ENCODE measurements around the gene TP53BP1.
A peak's percentile ranks its signal among the peaks of the same experiment; 100 is the strongest.

TP53BP1 gene

DNA sequence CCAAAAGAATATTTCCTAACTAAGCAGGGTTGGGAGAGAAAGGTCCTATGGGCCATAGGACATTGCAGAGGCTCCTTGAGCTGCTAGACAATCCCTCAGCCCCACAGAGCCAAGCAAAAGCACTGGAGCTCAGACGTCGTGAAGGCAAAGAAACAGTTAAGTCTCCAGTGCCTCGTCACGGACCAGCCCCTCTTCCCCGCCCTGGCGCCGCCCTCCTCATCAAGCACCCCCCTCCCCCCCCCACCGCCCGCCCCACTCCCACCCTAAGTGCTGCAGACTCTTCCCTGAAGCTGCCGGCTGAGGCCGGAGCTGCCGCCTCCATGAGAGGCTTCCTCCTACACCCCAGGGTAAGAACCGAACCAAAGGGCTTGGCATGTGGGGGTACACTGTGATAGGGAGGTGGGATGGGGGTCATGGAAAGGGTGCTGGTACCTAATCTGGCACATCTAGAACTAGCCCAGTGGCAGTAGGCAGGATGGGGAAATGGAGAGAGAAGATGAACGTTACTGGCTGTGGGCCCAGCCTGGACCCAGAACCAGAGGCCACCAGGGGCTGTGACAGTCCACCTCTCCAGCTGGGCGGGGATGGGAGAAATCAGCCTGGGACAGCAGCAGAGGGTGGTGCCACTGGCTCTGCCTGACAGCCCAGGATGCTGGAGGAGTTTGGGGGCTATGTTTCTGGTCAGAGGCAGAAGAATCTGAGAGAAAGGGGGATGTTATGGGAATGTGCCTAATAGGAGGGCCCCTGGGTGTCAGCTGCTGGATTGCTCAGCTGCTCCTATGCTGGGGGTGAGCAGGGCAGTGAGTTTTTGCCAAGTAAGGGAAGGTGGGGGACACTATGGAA, 24.6 kb upstream of the TP53BP1 start, which contains the start of gene MAP1A:
MAP1A (plus strand) TSS at position 255 of the 843 bp plus-strand sequence. CDS start 3,866 bp downstream, outside the sequence.
- DNase-seq, result peak; percentile 27

DNA sequence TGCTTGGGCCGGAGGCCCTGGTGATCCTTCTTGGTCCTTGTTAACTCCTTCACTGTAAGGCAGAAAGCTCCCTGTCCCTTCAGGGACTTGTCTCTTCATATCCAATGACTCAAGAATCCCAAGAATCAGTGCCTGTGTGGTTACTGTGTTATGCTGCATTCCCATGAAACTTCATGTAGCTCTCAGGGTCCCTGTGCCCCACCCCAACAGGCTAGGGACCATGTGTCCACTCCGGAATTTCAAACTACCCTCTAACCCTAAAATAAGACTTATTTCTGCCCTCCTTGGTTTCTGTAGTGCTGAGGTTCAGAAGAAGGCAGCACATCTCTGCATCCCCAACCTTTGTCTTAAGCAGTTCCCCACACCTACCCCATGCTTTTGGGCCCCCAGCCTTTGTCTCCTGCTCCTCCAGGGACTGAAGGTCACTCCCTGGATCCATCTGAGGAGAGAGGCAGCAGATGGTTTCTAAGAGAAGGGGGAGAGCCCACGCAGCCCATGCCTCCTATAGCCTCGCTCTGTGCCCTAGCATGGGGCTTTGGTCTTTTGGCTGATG, 23.9 kb upstream of the TP53BP1 start:
- no peak for DNase-seq

DNA sequence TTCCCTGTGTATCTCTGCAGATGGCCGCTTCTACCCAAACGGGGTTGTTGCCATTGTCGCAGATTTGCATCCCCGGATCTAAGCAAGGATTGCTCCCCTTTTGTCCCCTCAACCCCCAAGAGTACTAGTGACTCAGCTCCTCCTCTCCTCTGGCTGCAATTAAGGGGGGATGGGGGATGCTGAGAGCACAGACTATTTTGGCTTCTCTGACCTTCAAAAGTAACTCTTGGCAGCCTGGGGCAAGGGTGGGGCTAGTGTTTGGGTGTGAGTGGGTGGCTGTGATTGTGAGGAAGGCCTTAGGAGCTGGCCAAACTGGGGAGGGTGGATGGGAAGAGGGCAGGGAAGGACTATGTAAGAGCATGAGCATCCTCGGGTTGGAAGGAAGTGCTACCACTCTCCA, 23.2 kb upstream of the TP53BP1 start:
- DNase-seq, result no peak

DNA sequence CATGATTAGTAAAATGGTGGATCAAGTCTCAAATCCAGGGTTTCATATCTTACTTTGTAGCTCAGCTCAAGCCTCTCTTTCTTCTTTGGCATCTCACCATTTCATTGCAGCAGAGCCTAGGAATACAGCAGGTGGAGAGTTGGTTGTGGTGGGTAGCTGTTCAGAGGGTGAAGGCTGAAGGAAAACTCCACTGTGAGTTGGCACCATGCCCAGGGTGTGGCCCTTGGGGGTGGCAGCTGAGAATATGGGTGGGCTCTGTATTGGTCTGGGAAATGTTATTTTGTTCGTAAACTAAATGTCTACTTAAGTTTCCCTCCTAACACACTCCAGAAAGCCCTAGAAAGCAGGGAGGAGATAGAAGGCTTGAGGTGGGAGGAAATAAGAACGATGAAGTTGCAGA, 22.8 kb upstream of the TP53BP1 start:
- DNase-seq, result no peak

DNA sequence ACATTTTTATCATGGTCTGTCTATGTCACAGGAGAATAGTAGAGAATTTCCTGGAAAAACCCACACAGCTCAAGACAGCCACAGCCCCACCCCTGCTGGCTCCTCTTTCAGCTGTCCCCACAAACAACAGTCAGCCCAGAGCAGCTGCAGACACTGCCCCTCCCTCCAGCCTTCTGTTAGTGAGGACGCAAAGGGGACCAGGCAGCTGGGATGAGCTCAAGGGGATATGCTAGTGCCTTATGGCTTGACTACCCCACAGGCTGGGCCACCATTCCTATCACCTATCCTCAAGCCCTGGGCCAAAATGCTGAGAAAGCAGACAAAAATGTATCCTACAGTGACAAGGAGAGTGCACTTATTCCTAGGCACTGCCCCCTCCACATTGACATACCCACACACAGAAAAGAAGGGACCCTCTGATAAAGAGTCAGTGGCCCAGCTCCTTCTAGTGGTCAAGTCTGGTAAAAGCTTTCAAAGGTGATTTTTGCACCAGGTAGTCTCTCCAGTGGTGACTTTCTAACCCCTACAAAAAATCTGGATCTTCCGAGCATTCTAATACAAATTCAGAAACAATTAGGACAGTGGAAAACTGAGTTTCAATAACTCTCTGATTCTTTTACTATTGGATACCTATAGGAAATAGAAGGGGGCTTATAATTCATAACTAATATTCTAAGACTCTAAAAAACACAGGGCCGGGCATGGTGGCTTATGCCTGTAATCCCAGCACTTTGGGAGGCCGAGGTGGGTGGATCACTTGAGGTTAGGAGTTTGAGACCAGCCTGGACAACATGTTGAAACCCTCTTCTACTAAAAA, 21.5 kb upstream of the TP53BP1 start:
- no peak for DNase-seq

DNA sequence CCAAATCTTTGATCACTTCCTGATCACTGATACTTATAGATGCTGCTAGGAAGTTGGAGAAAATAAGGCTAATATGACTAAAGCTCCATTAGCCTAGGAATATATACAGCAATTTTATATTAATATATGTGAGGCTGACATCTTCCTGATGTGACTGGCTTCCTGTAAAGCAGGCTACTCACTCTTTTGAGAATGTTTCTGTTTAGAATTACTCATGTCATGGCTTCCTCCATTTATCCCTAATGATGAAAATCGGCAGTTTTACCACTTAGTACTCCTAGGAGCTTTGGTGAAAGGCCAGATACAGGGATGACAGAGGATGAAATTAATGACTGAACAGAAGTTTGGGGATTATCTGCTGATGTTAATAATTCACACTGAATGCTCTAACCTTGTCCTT, 20.6 kb upstream of the TP53BP1 start:
- DNase-seq, result no peak

DNA sequence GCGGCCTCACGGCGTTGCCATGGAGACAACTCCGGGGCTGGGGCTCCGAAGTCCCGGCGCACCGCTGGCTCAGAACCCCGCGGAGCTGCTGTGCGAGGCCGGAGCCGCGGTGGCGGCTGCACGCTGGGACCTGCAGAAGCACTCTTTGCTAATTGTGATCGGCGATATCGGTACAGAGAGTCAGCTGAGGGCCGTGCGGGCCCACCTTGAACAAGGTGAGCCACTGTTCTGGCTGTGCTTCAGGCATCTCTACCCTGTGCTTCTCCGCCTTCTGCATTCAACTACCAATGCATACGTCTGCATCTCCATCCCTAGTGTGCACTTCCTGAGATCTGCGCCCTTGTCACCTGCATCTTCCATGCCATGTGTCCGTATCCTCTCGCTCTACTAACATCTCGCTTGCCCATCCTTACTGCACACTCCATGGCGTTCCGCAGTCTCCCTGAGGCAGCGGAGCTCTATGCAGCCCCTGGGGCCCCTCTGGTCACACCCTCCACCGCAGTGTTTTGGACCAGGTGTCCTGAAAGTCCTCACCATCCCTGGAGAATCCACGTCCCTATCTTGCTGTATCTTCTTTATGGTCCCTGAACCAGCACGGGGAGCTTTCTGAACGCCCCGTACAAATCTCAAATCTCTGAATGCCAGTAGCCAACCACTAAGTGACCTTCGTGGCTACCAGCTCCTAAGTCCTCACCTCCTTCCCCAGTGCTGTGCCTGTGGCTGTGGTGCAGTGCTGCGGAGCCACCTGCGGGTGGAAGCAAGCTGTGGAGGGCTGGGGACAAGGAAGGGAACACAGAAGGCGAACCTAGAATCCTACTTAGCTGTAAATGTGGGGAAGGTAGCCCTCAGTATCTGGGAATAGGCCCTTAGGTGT, 18.3 kb upstream of the TP53BP1 start:
- DNase-seq, result no peak

DNA sequence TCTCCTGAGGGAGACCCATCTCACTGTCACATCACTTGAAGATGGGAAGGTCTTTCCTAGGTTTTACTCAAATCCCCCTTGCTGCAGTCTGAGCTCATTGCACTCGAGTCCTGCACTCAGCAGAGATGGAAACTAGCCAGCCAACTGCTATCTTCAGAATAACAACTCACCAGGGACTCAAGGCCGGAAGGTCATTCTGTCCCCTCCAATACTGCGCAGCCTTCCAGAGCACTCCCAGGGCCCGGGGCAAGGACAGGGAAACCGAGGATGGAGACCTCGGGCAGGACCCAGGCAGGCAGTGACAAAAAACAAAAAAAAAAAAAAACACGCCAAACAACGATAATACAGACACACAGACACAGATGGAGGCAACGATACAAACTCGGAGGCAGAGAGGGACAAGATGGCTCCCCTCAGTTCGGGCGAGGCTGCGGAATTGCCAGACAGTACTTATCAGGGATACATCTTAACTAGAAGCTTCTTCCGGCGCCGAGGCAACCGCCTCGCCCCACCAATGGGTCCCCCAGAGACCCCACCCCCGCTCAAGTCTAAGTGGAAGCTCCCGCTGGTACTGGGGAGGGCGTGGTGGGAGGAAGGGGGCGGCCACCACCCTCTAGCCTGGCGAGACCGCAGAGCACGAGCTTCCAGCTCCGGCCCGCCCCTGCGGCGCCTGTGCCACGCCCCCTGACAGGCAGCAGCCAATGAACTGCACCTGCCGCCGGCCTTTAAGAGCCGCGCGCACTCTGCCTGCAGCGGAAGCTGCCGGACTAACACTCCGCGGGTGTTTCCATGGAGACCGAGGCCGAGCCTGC, 17.4 kb upstream of the TP53BP1 start:
- peak; percentile 96 for DNase-seq

DNA sequence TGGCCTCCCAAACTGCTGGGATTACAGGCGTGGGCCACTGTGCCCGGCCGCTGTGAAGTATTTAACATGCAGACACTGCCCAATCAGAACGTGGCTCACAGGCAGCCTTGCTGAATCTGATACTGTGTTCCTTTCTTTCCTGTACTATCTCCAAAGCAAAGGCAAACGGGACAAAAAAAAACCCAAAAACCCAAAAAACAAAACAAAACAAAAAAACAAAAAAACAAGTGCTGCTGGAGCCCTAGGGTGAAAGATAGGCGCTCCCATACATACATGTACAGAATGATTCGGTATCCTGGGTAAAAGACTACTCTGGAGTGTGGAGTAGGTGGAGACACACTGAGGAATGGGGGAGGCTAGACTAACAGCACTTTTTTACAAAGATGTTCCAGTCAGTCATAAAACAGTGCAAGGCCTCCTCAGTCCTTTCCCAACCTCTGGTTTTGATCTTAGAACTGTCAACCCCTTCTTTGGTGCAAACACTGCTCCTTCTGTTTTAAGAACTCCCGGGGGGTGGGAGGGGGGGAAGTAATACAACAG, 16.8 kb upstream of the TP53BP1 start:
- DNase-seq, result no peak

DNA sequence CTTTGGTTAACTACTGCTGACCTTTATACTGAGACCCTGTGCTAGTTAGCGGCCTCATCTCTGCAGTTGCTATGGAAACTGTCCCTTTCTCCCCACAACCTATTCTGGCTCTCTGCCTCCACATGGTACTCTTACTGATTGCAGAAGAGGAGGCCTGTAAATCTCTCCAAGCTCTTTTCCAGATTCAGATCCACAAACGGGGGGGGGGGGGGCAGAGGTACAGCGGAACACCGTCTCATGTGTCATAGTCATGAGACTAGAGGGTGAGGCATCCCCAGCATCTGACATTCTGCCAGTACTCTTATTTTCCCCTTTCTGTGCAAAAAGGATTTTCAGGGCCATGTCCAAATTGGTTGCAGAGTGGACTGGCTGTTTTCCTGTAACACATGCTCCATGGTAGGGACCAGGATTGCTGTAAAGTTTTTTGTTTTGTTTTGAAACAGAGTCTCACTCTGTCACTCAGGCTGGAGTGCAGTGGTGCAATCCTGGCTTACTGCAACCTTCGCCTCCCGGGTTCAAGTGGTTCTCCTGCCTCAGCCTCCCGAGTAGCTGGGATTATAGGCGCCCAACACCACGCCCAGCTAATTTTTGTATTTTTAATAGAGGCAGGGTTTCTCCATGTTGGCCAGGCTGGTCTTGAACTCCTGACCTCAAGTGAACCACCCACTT, 16.2 kb upstream of the TP53BP1 start:
- no peak for DNase-seq

DNA sequence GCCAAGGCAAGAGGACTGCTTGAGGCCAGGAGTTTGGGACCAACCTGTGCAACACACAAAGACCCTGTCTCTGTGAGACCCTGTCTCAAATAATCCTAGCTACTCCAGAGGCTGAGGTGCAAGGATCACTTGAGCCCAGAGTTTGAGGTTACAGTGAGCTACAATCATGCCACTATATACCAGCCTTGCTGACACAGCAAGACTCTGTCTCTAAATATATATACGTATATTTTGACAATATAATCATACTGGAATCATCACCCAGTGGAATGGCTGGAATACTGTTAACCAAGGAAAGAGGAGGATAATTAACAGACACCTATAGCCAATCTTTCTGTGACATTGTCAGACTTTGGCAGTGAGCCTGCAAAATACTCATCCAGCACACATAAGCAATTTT, 15.5 kb upstream of the TP53BP1 start:
- no peak for DNase-seq

DNA sequence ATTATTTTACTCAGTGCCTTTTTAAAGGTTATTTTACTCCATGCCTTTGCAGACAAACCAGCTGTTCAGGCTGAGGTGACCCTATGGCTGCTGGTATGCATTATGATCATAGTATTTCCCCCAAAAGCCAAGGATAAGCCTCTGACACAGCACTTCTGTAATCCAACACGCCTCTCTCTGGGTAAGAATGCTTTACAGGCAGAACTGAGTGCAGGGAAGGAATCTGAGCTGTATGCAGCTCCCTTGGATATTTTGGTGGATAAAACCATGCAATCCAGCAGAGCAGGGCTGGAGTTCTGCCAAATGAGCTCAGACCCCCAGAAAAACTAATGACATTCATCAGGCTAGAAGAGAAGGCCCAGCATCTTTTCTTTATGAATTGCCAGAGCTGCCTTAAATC, 12.8 kb upstream of the TP53BP1 start:
- no peak for DNase-seq

DNA sequence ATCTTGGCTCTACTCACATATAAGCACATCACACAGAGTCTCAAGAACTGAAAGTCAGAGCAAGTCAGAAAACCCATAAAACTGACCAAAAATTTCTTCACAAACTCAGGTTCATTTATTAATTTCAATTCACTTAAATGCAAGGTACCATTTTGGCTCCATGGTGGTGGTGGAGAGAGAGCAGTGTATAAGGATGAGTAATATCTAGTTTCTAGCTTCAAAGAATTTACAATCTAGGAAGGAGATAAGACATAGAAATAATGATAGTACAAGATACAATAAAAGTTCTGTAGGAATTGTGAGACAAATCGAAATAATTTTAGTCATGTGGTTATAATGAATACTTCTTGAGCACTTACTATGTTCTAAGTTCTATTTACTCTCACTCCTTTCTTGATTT, 6.7 kb upstream of the TP53BP1 start:
- DNase-seq, result no peak

DNA sequence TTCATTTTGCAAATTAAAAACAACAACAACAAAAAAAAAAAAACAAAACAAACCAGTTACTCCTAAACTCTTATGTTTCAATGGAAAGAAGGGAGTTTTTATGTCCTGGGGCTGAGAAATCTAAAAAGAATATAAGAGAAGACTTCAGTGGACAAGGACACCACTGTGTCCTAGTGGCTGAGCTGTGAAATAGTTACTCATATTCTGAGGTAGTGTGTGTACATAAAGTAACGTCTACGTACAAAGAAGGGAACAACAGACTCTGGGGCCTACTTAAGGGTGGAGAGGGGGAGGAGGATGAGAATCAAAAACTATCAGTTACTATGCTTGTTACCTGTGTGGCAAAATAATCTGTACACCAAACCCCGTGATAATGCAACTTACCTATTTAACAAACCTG, 6.0 kb upstream of the TP53BP1 start:
- DNase-seq, result no peak

DNA sequence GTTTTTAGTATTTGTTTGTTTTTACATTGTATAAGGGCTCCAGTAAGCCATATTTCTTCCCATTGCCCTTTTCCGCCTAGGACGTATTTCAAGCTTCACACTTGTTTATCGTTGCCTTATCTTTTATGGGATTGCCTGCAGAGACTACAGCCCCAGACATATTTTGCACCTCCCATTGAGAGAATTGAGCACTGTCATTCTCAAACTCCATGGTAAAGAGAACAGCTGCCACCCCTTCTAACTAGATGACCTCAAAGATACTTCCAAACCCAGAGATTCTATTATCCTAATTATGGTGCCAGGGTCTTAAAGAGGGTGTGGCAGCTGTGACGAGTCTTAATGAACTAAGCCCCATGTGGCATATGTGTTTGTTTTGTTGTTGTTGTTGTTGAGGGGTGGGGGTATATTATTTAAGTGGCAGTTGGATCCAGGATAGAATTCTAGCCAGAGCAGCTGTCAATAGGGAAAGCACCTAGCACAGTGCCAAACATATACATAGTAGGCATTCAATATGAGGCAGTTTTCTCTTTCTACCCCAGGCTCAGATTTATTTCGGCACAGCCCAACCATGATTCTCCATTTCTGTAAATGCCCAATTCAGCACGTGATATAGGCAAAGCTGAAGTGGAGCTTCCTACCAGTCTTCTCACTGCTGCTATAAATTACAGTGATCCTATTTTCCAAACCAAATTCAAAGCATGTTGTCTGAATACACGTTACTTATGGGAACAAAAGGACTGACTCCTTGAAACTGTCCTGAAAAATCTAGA, 932 bp upstream of the TP53BP1 start:
- no peak for DNase-seq

DNA sequence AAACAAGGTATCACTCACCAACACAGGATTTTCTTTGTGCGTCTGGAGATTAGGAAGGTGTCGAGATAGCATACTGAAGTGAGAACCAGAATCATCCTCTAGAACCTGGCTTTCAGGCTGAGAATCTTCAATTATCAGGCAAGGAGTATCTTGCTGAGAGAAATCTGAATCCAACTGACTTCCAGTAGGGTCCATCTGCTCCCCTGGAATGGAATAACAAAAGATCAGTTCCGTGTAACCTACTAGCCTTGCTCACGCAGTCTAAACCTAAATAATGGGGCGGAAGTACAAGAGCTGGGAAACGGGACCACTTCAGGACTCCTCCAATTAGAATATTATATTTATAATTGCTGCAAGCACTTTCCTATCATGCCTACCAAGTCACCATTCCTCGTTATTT, 690 bp downstream of the TP53BP1 start:
- DNase-seq, result no peak

DNA sequence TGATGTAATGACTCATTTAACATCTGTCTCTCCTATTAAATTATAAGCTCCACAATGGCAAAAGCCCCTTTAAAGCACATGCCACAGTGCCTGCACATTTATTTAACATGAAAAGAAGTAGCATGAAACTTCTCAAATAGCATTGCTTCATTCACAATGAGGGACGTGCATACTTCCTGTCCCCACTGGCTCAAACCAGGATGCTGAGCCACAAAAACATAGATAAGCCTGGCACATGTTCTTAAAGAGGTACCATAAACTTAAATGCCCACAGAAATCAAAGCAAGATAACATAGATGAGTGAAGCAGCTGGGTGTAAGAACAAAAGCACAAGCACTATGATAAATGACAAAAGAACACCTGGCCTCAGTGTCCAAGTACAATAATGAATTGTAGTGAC, 3.8 kb downstream of the TP53BP1 start:
- DNase-seq, result no peak

DNA sequence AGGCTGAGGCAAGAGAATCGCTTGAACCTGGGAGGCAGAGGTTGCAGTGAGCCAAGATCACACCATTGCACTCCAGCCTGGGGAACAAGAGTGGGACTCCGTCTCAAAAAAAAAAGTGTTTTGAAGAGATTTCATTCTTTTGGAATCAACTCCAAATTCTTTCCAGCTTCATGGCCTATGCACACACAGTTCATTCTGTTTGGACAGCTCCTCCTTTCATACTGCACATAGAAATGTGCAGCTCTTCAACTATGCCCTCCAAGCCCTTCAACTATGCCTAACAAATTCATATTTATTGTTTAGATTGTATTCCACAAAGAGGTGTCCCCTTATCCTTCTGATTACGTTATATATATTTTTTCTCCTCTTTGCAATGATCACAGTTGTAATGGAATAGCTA, 4.2 kb downstream of the TP53BP1 start:
- DNase-seq, result no peak

DNA sequence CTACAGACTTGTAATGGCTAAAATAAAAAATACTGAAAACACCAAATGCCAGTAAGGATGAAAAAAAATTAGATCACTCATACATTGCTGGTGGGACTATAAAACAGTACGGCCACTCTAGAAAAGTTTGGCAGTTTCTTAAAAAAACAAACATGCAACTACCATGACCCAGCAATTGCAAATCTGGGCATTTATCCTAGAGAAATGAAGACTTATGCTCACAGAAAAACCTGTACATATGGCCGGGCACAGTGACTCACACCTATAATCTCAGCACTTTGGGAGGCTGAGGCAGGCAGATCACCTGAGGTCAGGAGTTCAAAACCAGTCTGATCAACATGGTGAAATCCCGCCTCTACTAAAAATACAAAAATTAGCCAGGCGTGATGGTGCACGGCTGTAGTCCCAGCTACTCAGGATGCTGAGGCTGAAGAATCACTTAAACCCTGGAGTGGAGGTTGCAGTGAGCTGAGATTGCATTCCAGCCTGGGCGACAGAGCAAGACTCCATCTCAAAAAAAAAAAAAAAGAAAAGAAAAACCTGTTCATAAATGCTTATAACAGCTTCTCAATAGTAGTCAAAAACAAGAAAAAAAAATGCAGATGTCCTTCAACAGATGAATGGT, 5.6 kb downstream of the TP53BP1 start:
- DNase-seq, result no peak

DNA sequence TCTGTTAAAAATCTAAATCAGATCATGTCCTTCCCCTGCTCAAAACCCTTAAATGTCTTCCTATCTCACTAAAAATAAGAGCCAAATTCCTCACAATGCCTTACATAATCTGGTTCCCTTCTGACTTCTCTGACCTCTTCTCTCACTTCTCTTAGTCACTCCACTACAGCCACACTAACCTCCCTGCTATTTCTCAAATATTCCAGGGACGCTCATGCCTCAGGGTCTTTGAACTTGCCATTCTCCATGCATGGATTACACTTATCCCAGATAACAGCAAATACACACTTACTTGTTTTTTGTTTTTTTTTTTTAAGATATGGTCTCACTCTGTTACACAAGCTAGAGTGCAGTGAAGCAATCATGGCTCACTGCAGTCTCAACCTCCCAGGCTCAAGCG, 8.5 kb downstream of the TP53BP1 start:
- no peak for DNase-seq

Data from NCI-H1436 treated with DMSO at 0.1 percent for 48 hours (cell line).